NOMO-1 treated with dmso at 0.1 percent for 144 hours (cell line): Measurements from ENCODE around the gene FBXO10.

Experiments
- DNase-seq: peaks from one replicate; lab custom pipeline; 2025; ENCODE audit not compliant: unreplicated experiment; lab: John Stamatoyannopoulos, UW

Gene FBXO10

GRCh38 chr9:37554318-37554717, 21.9 kb downstream of the FBXO10 start:
- DNase-seq = no peak

GRCh38 chr9:37551888-37552287, 24.3 kb downstream of the FBXO10 start:
- DNase-seq = no peak

GRCh38 chr9:37551468-37551867, 24.7 kb downstream of the FBXO10 start:
- no peak for DNase-seq

DNA sequence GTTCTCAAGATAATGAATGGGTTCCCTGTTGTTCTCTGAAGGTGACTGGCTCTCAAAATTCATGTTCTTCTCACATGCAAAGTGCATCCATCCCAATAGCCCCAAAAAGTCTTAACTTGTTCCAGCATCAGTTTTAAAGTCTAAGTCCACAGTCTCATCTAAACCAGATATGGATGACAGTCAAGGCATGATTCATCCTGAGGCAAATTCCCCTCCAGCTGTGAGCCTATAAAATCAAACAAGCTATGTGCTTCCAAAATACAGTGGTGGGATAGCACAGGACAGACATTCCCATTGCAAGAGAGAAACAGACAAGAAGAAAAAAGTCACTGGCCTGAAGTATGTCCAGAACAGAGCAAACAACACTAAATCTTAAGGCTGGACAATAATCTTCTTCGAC, 25.4 kb downstream of the FBXO10 start:
- no peak for DNase-seq

- DNase-seq = no peak
These were observed 26.7 kb downstream of the FBXO10 start for GRCh38 chr9:37549527-37549926.

DNA sequence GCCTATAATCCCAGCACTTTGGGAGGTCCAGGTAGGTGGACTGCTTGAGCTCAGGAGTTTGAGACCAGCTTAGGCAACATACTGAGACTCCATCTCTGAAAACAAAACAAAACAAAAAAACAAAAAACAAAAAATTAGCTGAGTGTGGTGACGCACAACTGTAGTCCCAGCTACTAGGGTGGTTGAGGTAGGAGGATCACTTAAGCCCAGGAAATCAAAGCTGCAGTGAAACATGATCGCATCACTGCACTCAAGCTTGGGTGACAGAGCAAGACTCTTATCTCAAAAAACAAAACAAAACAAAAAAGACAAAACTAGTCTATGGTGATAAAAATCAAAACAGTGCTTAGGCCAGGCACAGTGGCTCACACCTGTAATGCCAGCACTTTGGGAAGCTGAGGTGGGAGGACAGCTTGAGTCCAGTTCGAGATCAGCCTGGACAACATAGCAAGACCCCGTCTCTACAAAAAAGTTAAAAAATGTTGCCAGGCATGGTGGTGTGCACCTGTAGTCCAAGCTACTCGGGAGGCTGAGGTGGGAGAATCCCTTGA, 28.8 kb downstream of the FBXO10 start:
- DNase-seq = no peak

DNA sequence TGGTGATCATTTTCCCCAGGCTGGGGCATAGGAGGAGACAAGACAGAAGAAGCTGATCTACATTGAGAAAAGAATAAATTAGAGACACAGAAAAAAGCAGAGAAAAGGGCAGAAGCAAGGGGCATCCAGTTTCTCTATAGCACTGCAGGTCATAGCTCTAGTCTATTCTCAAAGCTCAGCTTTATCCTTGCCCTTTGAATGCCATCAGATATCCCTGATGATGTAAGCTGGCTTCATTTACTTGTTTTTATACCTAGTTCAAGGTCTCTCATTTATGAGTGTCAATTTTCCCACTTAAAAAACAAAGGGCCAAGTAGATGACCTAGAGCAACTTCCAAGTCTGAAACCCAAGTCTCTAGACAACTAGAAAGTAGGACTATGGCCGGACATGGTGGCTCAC, 32.7 kb downstream of the FBXO10 start:
- DNase-seq = no peak

DNA sequence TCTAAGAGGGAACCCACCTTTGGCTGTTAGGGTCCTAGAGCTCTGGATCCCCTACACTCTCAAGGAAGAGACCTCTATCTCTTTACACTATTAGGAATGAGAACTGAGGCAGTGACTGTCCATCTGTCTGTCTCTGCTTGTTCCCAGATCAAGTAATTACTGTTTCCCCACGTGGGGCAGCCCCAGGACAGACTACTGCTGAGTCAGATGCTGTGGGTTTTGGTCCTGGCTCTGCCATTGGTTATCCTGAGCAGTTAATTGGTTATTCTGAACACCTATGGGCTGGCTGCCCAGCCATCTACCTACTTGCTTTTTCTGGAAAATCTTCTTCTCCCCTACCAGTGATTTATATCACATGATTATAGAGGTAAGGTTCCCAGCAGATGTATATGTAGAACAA, 33.3 kb downstream of the FBXO10 start:
- no peak for DNase-seq

- DNase-seq = no peak
These were observed 33.7 kb downstream of the FBXO10 start for GRCh38 chr9:37542488-37542887.

- DNase-seq = no peak
These were observed 34.7 kb downstream of the FBXO10 start for GRCh38 chr9:37541465-37541864.

DNA sequence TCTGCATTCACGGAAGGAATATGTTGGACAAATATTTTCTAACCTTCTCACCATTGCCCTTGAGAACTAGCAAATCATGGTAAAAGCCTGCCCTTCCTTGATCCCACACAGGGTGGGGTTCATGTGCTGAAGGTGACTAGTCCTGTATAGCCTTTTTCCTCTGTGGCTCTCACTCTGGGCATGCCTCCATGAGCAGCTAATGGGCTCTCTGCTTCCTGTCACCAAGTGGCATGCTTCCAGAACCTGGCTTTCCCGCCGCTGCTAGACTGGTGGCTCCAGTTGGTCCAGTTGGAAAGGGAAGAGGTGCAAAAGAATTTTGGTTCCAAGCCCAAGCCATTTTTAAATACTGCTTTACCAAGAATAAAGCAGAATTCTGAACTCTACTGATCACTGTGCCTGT, 35.5 kb downstream of the FBXO10 start:
- DNase-seq = no peak

- no peak for DNase-seq
These were observed 36.5 kb downstream of the FBXO10 start for GRCh38 chr9:37539634-37540033.

DNA sequence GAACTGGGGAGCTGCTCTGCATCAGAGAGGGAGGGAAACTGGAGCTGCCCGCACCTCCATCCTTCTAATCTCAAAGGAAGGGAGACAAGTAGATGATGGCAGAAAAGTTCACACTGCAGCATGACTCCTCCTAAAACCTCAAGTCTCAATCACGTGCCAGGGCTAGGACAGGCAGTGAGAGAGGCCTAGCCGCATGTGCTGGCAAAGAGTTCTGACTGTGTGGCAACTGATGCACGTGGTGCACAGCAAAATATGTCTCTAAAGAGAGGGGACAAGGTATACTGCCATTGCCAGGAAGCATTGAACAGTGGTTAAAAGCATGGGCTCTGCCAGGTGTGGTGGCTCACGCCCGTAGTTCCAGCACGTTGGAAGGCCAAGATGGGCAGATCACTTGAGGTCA, 38.1 kb downstream of the FBXO10 start:
- no peak for DNase-seq

DNA sequence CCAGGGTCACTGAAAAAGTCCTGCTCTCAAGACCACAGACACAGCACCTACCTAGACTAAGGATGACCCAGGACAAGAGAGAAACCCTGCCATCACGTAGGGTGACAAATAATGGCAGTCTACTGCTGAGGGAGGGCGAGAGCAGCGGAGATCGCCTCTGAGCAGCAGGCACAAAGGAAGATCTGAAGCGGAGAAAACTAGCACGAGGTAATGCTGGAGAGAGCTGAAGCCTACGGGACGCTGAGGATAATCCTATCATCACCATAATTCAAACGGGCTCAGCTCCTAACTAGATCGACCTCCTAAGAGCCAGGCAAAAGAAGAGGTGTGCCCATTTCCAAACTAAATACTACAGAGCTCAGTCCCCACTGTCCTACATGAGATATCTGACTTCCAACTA, 41.3 kb downstream of the FBXO10 start:
- DNase-seq = no peak

DNA sequence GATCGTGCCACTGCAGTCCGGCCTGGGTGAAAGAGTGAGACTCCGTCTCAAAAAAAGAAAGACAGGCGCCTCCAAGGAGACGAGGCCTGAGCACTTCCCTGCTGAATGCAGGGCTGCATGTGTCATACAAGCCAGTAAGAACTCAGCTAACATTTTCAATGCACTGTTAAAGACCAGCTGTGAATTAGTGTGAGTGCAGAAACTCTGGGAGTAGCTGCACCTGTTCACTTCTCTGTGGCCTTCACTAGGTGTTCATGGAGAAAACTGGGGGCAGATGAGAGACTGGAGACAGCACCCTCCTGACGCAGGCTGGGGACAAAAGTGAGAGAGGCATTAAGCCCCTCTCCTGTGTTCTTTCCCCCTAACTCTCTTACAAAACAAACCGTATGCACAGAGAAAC, 41.8 kb downstream of the FBXO10 start:
- DNase-seq = no peak

GRCh38 chr9:37531699-37532098, 44.5 kb downstream of the FBXO10 start:
- no peak for DNase-seq

- no peak for DNase-seq
These were observed 47.3 kb downstream of the FBXO10 start for GRCh38 chr9:37528652-37529471.

DNA sequence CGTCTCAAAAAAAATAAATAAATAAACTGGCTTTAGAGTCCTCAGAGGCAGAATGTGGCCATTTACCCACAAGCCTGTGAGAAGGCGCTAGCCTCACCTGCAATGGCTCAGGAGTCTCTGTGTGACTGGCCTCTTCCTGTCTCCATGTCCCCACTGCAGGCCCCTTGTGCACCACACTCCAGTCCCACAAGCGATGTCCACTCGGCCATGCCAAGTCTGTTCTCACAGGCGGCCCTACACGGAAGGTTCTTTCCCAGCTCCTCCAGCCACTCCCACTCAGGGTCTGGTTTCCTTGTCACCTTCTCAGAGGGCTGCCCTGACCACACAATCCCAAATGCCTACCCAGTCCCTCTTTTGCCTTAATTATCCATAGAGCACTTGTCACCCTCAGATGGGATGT, 52.3 kb downstream of the FBXO10 start:
- DNase-seq = no peak

DNA sequence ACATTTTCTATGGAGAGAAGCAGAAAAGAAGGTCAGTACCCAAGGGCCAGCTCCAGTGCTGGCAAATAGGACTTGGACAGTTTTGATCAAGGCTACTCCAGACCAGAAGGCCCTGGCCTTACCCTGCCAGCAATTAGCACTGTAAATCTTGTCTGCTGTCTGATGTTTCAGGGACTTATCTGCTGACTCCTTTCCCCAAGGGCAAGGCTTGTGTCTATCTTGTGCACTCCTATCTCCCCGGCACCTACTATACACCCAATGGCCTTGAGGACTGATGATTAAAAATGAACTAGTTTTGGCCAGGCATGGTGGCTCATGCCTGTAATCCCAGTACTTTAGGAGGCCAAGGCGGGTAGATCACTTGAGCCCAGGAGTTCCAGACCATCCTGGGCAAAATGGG, 53.2 kb downstream of the FBXO10 start:
- no peak for DNase-seq

DNA sequence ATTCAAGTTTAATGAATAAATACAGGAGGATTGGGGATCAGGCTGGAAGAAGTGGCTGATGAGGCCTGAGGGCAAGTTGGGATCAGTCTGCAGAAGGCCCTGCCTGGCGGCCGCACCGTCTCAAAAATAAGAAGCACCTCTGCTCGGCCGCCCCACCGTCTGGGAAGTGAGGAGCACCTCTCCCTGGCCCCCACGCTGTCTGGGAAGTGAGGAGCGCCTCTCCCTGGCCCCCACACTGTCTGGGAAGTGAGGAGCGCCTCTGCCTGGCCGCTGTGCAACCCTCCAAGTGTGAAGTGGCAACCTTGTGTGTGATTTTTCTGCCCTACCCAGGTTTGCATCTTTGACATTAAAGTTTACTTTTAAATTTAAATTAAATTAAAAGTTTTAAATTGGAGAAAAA, 55.1 kb downstream of the FBXO10 start:
- no peak for DNase-seq

- no peak for DNase-seq
These were observed 55.5 kb downstream of the FBXO10 start for GRCh38 chr9:37520641-37521040.

DNA sequence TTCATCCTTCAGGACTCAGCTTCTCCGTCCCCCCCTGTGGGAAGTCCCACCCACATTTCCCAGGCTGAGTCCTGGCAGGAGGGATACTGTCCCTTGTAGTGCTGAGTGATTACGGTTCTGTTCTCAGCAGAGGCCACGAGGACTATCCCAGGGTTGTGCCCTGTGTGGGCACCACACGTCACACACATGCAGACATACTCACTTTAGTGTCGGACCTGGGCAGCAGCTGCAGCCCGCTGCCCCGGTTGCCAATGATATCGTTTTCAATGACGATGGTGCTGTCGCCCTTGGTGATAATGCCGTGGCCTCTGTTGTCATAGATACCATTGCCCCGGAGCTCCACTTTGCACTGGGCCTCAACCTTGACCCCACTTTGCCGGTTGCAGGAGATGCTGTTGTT, 58.3 kb downstream of the FBXO10 start:
- no peak for DNase-seq
